Measurements from ENCODE around the gene PWWP2B.
"Not testable (repeated sequence)": the region's sequence is repeated elsewhere in the genome, so short reads cannot be mapped to it uniquely, and the experiment has no call there.

PWWP2B gene

GRCh38 chr10:132435320-132435719, 38.3 kb downstream of the PWWP2B start:
- DNase-seq, result not testable (repeated sequence)

DNA sequence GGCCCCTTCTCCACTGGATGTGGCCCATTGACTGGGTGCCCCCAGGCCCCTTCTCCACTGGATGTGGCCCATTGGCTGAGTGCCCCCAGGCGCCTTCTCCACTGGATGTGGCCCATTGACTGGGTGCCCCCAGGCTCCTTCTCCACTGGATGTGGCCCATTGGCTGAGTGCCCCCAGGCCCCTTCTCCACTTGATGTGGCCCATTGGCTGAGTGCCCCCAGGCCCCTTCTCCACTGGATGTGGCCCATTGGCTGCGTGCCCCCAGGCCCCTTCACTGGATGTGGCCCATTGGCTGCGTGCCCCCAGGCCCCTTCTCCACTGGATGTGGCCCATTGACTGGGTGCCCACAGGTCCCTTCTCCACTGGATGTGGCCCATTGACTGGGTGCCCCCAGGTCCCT, 39.1 kb downstream of the PWWP2B start:
- not testable (repeated sequence) for DNase-seq

DNA sequence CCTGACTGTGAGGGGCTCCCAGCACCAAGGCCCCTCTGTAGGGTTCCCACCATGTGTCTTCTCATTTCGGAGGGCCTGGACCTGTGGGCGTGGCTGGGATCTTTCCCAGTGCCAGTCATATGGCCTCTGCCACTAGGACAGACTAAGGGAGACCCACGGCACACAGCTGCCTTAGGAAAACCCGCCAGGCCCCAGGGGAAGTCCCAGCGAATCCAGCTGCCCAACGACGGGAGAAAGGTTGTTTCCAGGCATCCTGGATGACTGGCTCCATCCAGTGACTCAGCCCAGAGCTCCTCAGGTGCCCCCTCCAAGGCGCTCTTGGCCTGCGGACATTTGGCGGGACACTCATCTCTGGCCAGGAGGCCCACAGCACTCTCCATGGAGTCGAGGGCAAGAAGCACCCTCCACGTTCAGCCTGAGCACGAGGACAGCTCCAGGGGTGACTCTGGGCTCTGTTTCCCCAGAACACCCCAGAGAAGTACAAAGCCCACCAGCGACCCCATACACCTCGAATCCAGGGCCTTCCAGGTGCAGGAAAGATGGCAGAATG, 39.9 kb downstream of the PWWP2B start:
- DNase-seq, result no peak

DNA sequence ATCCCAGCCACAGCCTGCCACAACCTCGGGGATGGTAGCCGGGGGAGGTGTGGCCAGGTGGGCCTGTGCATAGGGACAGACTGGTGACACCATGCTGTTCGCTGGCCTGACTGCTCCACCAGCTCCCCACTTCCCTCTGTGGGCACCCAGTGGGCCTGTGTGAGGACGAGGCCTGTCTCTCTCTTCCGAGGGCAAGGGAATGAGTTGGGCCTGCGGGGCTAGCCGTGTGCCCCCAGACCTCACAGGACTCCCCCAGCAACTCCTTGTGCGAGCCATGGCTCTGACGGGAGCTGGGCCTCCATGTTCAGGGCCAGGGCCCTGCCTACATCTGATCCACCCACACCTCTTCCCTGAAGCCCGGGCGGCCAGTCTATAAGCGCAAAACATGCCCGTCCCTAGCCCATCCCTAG, 40.5 kb downstream of the PWWP2B start:
- no peak for DNase-seq

GRCh38 chr10:132438091-132439024, 41.4 kb downstream of the PWWP2B start:
- no peak for DNase-seq

DNA sequence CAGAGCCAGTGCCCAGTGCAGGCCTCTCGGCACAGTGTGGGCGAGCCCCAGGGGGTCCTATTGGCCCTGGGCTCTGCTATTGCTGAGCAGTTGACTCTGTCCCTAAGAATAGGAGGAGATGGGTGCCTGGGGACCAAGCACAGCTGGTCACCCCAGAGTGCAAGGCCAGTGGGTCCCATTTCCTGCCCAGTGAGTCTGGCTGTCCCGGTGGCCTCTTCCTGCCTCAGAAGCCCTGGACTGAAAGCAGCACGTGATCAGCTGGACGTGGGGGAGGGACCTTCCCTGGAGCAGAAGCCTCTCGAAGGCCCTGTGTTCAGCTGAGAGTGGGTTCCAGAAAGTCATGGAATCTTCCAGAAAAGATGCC, 42.0 kb downstream of the PWWP2B start:
- DNase-seq, result no peak

- DNase-seq, result no peak
Measured at GRCh38 chr10:132439424-132440163, 42.6 kb downstream of the PWWP2B start.

DNA sequence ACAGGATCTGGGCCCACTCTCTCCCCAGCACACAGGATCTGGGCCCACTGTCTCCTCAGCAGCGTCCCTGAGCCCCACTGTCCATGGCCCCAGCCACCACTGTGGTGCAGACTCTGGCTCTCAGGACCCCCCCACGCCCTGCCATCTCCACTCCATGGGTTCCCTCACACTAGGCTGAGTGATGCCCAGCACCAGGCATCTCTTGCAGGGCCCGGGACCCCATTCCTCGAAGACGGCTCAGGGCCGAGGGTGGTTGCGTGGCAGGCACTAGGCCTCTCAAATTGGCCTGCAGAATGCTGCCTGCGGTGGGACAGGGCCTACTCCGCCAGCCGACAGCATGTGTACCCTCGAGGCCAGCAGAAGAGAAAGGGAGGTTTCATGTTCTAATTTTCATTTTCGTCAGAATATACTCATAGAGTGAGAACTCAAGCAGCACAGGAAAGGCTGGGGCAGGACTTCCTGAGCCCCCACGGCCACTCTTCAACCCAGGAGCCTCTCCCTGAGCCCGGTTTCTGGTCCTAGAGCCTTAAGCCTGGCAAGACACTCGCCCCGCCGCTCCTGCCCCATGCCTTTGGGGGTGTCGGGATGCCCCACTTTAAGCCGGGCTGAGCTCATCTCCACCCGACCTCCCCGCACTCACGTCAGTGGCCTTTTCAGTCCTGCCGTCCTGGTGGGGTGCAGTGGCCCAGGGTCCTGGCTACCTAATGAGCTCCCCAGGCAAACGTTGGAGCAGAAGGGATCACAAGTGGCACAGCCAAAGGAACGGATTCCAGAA, 44.0 kb downstream of the PWWP2B start:
- DNase-seq, result no peak

DNA sequence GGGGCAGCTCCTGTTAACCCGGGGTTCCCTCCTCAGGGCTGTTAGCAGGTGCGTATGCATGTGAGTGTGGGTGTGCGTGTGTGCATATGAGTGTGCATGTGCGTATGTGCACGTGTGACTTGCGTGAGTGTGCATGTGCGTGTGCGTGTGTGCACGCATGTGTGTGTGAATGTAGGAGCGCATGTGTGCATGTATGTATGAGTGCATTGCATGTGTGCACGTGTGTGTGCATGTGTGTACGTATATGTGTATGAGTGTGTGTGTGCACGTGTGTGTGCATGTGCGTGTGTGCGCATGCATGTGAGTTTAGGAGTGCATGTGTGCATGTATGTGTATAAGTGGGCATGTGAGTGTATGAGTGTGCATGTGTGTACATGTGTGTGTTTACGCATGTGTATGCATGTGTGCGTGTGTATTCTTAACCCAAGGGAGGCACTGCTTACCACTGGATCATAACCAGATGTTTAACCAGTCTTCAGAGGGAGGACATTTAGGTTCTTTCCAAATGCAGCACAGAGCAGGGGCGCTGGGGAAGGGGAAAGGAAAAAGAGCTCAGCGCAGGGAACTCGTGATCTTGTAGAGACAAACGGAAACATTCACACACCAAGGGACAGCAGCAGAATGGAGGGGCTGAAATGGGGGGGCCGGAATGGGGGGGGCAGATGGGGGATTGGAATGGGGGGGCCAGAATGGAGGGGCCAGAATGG, 45.0 kb downstream of the PWWP2B start:
- no peak for DNase-seq

GRCh38 chr10:132442636-132443035, 45.6 kb downstream of the PWWP2B start:
- DNase-seq, result no peak

DNA sequence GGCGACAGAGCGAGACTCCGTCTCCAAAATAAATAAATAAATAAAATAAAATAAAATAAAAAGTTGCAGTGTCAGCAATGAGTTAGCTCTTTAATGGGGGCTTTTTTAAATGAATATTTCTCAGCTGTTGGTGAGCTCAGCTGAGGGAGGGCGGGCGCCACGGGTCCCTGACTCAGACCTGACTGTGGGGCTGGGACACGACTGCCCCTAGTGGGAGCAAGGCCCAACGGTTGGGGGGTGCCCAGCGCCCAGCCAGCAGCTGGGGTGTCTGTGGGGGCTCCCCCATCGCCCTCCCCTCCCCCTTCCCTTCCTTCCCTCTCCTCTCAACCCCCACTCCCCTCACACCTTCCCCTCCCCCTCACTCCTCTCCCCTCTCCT, 46.6 kb downstream of the PWWP2B start:
- DNase-seq, result peak in 1 of 2 experiments; percentile 2

GRCh38 chr10:132443983-132444876, 47.2 kb downstream of the PWWP2B start:
- no peak for DNase-seq

DNA sequence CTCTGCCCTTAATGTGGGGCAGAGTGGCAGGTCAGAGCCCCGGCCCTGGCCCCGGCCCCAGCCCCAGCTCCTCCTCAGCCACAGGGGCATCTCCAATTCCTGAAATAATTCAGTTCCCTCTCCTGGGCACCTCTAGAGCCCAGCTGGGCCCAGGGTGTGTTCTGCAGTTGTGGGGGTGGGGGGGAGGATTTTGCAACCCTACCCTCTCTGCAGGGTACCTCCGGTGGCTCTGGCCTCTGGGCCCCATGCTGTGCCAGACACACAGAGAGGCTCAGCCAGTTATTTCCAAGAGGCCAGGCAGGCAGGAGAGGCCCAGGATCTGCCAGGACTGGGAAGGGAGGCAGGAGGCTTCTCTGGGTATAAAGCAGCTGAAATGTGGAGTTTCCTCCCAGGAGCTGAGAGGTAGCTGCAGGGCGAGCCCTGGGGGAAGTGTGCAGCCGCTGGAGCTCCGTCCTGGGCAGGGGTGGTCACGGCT, 47.9 kb downstream of the PWWP2B start:
- no peak for DNase-seq

GRCh38 chr10:132445516-132446194, 48.7 kb downstream of the PWWP2B start:
- no peak for DNase-seq

DNA sequence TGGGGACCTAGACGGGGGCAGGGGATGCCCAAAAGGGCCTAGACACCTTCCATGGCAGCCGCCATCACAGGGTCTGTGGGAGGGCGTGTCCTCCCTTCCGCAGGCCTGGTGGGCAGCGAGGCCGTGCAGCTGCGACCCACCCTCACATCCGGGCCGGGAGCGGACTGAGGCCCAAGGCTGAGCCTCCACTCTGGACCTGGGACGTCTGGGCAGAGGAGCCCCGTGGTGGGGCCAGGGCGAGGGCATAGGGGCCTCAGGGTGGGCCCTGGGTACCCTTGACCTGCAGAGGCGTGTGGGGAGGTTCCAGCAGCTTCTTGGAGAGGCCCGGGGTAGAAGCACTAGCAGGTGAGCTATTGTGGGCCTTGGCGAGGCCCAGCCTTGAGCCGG, 49.2 kb downstream of the PWWP2B start:
- DNase-seq, result no peak

DNA sequence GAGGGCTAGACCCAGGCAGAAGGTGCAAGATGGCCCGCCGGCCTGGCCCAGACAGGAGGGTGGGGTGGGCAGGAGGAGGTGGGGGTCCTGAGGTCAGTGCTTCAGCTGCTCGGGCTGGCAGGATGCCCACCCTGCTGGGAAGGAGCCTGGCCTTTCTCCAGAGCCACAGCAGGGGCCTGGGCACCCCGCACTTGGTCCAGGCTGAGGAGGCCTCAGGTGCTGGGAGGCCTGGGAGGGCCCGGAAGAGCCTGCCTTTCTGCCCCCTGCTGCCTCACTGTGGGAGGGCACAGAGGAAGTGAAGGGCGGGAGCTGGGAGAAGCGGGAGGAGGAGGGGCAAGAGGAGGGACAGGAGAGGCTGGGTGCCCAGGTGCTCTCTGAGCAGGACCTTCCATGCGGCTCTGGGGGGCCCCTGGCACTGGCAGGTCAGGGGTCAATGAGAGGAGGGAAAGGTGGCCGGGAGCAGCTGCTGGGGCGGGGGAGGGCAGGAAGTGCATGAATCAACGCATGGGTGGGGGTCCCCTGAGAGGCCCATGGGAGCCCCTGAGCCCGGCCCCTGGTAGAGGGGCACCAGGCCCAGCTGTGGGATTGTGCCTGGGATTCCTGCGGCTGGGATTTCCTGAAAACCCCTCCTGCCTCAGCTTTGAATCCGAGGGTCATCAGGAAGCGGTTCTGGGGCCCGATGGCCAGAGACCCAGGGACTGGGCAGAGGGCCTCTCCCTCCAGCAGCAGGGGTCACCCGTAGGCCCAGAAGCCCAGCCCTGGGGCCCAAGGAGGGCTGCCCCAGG, 49.9 kb downstream of the PWWP2B start:
- peak in 1 of 2 experiments; percentile 9 for DNase-seq

DNA sequence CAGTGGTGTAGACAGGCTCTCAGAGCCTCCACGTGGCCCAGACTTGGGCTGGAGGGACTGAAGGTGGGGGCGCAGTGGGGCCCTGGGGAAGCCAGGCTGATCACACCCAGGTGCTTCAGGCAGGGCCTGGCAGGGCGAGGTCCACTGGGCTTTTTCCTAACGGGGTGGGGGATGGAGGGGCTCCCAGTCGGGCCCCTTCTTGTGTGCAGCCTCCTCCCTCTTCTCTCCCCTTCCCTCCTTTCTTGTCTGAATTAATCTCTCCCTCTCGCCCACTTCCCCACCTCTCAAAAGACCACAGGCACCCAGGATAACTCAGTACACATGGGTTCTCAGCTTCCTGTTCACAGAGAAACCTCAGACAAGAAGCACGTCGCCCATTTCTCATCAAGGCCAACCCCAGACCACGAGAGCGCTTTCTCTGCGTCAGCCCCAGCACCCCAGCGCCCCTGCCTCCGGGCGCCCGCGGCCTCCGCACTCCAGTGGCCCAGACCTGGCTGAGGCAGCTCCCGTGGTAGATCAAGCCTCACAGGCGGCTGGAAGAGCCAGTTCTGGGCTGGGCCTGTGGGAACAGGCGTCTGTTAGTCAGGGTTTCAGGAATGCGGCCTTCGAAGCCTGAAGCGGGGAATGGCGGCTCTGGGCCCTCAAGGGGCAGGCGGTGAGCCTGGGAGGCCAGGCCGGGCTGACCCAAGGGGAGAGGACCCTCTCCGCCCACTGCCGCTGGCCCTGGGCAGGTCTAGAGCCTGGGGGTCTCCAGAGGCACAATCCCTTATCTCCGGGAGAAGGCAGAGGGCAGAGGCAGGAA, 50.6 kb downstream of the PWWP2B start:
- DNase-seq, result no peak

DNA sequence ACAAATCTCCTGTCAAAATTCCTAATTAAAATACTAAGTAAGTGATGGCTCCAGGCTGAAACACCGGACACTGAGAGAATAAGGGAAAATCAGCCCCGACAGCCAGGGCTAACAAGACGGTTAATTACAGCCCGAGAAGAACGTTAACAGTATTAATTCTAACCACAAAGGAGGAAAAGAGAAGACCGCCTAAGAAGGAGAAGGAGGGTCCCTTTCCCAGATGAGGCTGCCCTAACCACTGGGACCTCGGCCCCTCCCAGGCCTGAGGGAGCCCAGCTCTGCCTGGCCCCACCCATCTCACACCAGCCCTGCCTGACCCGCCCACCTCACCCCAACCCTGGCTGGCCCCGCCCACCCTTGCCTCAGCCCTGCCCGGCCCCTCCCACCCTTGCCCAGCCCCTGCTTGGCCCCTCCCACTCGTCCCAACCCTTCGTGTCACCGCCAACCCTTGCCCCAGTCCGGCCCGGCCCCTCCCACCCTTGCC, 51.3 kb downstream of the PWWP2B start:
- DNase-seq, result peak in 1 of 2 experiments; percentile 2

All from SW 1271 (cell line).